GM21737 (cell line): ENCODE results near the gene DROSHA.

ENCODE experiments used
- ATAC-seq: cut with Tn5 transposase; IDR thresholded peaks from one replicate; pipeline ENCODE4 v1.9.1; 2021; ENCODE audit warnings: mild to moderate bottlenecking, moderate library complexity; ENCODE audit not compliant: unreplicated experiment

DROSHA gene

DNA sequence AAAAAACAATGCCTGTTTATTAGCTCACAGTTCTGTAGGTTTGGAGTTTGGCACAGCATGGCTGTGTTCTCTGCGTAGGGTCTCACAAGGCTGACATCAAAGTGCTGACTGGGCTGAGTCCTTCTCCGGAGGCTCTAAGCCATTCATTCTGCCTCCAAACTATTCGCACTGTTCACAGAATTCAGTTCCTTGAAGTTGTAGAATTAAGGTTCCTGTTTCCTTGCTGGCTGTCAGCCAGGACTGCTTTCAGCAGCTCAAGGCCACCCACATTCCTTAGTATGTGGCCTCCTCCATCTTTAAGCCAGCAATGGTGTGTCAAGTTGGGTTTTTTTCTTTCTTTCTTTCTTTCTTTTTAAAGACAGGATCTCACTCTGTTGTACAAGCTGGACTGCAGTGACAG, 176.6 kb downstream of the DROSHA start:
- ATAC-seq, result no peak
